Germinal center (tissue), 1 donor: ENCODE measurements around the gene TTLL6.
A peak's percentile ranks its signal among the peaks of the same experiment; 100 is the strongest.
"Not testable (repeated sequence)": the region's sequence is repeated elsewhere in the genome, so short reads cannot be mapped to it uniquely, and the experiment has no call there.

Source experiments
- DNase-seq: peaks from one replicate; pipeline ENCODE4 v3.0.0; 2012; ENCODE audit warnings: mixed read lengths, low spot score

TTLL6 gene

DNA sequence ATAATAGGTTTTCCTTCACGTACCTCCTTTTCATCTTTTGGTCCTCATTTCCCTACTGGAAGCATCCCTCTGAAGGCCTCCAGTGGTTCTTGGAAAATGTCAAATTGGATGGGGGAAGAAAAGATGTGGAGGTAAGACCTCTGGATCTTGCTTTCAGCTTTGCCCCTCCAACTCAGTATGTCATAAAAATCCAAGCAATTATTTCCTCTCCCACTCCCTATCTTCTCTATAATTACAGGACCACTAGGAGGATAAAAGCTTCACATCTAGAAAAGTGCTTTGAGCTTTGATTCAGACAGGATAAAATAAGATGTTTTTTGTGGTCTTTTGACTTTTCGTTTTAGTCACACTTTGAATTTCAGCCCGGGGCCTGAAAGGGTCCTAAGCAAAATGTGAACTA, 1.7 kb downstream of the TTLL6 start:
- DNase-seq, result no peak

DNA sequence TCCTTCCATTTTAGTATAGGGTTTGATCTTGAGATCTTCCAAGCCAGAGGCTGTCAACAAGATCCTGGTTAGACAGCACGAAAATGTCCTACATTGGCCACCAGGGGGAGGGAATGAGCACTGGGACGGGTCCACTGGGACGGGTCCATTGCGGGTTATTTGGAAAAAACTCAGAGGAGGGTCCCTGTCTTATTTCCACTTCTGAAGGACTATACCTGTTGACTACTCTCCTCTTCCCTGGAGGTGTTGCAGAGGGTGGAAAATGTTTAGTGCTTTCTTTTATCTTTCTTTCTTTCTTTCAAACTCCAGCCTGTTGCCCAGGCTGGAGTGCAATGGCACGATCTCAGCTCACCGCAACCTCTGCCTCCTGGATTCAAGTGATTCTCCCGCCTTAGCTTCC, 2.5 kb downstream of the TTLL6 start:
- DNase-seq, result peak; percentile 81

- no peak for DNase-seq
Measured at GRCh38 chr17:48812001-48812400, 5.0 kb downstream of the TTLL6 start.

- DNase-seq, result no peak
Measured at GRCh38 chr17:48809182-48809581, 7.8 kb downstream of the TTLL6 start.

DNA sequence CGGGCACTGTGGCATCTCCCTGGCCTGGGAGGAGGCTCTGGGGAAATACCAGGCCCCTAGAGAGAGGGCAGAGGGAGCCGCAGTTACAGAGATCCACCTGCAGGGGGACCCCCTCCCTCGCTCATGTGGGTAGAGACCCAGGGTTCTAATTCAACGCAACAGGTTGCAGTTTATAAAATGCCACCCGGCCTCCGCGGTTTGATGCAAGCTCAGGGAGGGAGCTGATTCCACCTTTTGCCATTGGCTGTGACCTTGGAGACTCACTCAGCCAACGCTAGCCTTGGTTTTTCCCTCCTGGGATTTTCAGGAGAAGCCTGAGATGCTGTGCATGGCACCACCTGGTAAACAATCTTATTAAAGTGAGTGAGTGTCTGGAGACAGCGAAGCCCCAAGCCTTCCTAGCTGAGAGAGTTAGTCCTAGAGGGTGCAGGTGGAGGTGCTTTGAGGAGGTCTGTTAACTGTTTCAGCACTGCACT, 12.1 kb downstream of the TTLL6 start:
- peak; percentile 79 for DNase-seq

- DNase-seq, result no peak
Measured at GRCh38 chr17:48800626-48801217, 16.3 kb downstream of the TTLL6 start.

GRCh38 chr17:48799069-48799723, 17.8 kb downstream of the TTLL6 start:
- DNase-seq, result no peak

DNA sequence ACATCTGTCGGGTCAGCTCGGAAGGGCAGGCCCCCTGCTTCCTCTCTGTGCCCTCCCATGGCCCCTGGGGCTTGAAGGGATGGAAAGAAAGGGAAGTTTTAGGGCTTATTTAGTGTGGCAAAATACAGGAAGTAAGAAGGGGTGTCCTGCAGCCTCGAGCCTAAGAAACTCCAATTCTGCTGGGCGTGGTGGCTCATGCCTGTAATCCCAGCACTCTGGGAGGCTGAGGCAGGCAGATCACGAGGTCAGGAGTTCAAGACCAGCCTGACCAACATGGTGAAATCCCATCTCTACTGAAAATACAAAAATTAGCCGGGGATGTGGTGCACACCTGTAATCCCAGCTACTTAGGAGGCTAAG, 20.9 kb downstream of the TTLL6 start:
- not testable (repeated sequence) for DNase-seq

DNA sequence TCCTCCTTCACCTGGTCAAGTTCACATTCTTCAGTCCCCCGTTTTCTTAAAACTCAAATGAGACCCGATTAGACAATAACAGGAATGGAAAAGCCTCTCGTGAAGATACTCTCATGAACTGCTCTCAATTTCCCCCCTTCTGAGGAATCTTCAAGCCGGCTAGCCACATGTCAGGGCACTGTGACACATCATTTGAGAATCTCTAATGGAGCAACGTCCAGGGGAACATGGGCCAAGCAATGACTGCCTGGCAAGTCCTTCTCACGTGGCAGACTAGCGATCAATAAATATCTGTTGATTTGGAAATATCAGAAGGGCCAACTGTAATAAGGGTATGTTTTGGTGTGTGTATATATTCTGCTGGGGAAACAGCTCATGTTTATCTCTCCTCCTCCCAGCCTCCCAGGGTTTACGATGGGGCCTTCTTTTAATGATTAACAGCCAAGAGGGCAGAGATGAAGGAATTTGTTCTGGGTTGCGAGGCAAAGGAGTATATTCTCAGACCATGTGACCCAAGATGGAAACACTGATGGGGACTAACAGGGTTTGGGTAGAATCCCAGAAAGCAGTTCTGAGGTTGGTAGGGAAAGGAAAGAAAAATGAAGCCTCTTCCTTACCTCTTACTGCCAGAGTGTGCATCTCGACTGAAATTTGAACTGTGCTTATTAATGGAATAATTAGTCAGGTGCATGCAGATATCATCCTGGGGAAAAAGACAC, 21.4 kb downstream of the TTLL6 start:
- no peak for DNase-seq

DNA sequence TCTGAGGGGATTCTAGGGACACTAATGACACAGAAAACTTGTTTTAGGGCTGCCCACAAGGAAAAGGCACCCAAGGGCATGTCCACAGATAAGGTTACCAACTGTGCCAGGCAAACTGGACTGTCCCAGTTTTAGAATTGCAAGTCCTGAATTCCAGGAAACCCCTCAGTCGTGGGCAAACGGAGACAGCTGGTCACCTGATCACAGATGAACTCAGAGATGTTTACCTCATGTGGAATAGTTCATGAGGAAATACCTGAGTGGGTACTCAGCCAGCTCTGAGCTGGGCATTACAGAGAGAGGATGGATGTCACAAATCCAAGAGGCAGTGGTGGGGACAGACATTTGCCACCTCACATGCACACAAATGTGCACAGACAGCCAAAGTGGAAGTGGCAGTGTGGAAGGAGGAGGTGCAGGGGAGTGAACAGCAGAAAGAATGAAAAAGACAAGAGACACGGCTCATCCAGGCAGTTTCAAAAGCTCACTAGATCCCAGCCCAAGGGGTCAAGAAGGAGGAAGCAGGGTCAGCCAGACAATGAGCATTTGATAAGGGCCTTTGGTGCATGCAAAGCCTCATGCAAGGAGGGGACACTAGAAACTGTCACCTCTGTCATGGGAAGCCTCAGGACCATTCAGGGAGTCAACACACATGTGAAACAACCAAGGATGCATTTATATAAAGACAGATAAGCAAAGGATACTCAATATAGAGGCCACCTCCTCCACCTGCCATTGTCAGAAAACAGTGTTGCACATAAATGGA, 24.8 kb downstream of the TTLL6 start:
- DNase-seq, result no peak

GRCh38 chr17:48791128-48792032, 25.6 kb downstream of the TTLL6 start:
- no peak for DNase-seq

DNA sequence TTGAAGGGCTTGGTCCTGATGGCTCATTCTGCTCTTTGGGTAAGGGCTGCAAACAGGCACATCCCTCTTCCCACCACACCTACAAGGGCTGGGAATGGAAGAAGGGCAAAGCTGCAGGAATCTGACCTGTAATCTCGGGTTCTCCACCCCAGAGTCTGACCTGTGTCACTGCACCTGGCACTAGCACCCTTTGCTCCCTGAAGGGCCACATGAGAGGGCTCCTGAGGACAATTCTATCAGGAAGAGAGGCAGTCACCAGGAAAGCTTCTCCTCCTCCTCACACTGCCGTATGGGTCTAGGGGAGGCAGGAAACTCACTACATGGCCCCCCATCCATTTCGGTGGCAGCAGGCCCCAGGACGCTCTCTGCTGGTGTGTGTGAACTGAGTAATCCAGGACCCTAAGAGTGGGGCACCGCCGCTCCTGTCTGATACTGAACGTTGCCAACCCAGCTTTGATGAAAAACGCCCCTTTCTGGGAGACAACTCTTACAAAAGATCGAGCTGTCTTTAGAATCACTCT, 26.4 kb downstream of the TTLL6 start:
- DNase-seq, result no peak

GRCh38 chr17:48787828-48788227, 29.2 kb downstream of the TTLL6 start:
- DNase-seq, result no peak

- no peak for DNase-seq
Measured at GRCh38 chr17:48779421-48779820, 37.6 kb downstream of the TTLL6 start.

GRCh38 chr17:48776602-48777001, 40.4 kb downstream of the TTLL6 start:
- DNase-seq, result no peak

- no peak for DNase-seq
Measured at GRCh38 chr17:48773245-48773644, 43.8 kb downstream of the TTLL6 start.

- no peak for DNase-seq
Measured at GRCh38 chr17:48770954-48771353, 46.1 kb downstream of the TTLL6 start.

- DNase-seq, result no peak
Measured at GRCh38 chr17:48769009-48769675, 47.9 kb downstream of the TTLL6 start.

DNA sequence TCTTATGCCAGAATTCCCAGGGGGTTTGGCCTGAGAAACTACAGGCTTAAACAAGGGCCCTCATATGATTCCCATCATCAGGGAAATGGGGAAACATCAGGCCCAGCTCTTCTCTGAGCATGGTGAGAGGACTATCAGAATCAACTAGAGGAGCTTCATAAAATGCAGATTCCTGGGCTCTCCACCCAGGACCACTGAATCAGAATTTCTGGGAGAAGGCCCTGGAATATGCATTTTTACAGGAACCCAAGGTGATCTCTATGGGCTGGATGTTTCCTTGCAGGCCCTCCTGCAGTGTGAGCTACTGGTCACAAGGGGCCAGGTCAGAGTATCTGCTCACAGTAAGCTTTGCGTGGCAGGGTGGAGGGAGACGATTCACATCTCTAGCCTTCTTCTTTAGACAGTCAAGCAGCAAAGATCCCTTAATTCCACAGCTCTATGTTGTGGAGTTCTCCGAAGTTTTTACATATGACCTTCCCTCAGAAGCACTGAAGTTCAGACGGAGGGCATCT, 49.7 kb downstream of the TTLL6 start:
- no peak for DNase-seq

GRCh38 chr17:48761114-48761513, 55.9 kb downstream of the TTLL6 start:
- no peak for DNase-seq

DNA sequence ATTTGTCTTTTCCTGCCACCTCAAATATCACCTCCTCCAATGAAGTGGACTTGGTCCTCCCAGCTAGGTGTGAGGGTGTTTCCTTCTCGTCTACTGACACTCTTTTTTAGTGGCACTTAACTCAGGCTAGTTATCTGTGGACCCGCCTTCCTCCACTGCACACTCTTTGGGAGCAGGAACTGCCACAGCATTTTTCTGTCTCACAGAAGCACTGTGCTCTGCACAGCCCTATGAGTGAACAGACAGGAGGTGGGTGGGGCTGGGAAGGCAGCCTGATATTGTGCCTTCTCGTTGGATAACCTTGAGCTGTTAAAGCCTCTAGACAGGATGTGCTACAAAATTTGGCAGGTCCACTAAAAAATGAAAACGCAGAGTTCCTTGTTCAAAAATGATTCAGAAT, 56.6 kb downstream of the TTLL6 start:
- DNase-seq, result no peak
